Endodermal cell (in vitro differentiated cells): ENCODE measurements around the gene HLF. TPM values are rescaled to one million over a fixed set of nuclear protein-coding genes. Genes with fewer than 3 reads are reported as not detected.

Experiments
- DNase-seq: peaks from one replicate; pipeline ENCODE4 v3.0.0-alpha.2; 2017
- H3K27ac ChIP-seq: 2 replicates; pipeline ENCODE4 v1.5.1; 2013; ENCODE audit warnings: mild to moderate bottlenecking, low read depth, low read length, moderate library complexity
- H3K27me3 ChIP-seq: 2 replicates; pipeline ENCODE4 v1.6.1; 2013; ENCODE audit warnings: mild to moderate bottlenecking, low read length, moderate library complexity; ENCODE audit not compliant: insufficient read depth, control insufficient read depth, poor library complexity, severe bottlenecking
- H3K36me3 ChIP-seq: 2 replicates; pipeline ENCODE4 v1.7.0; 2013; ENCODE audit warnings: mild to moderate bottlenecking, low read length, moderate library complexity; ENCODE audit not compliant: control insufficient read depth, insufficient read depth
- H3K4me1 ChIP-seq: one replicate; pipeline ENCODE4 v1.7.0; 2013; ENCODE audit warnings: low read length; ENCODE audit not compliant: control insufficient read depth, insufficient read depth
- H3K4me3 ChIP-seq: 2 replicates; pipeline ENCODE4 v1.5.1; 2013; ENCODE audit warnings: mild to moderate bottlenecking, low read length, moderate library complexity
- H3K9ac ChIP-seq: 2 replicates; pipeline ENCODE4 v1.6.1; 2013; ENCODE audit warnings: mild to moderate bottlenecking, low read length, moderate library complexity; ENCODE audit not compliant: poor library complexity, severe bottlenecking; ENCODE audit errors: extremely low read depth
- H3K9me3 ChIP-seq: 2 replicates; pipeline ENCODE4 v1.6.1; 2013; ENCODE audit warnings: mild to moderate bottlenecking, low read length, moderate library complexity; ENCODE audit not compliant: control insufficient read depth
- H3K27ac Mint-ChIP-seq: 2 replicates; pipeline ENCODE4 v1.8.0; 2020; ENCODE audit warnings: mixed read lengths
- H3K27me3 Mint-ChIP-seq: 2 replicates; pipeline ENCODE4 v1.8.0; 2021; ENCODE audit warnings: mild to moderate bottlenecking, mixed read lengths; ENCODE audit not compliant: insufficient read depth
- H3K36me3 Mint-ChIP-seq: 2 replicates; pipeline ENCODE4 v1.8.0; 2020; ENCODE audit warnings: low read depth, mixed read lengths
- H3K4me1 Mint-ChIP-seq: 2 replicates; pipeline ENCODE4 v1.8.0; 2020; ENCODE audit warnings: mixed read lengths
- H3K4me3 Mint-ChIP-seq: 2 replicates; pipeline ENCODE4 v1.8.0; 2020; ENCODE audit warnings: mild to moderate bottlenecking, moderate library complexity, mixed read lengths
- H3K9me3 Mint-ChIP-seq: 2 replicates; pipeline ENCODE4 v1.8.0; 2020; ENCODE audit warnings: mild to moderate bottlenecking, mixed read lengths
- WGBS, 2 experiments: methylation state at CpG; one replicate each; pipeline versions ENCODE4 v1.1.5 to v1.1.7; 2013; ENCODE audit warnings: missing lambda C conversion rate in 2 of 2, mixed read lengths in 1 of 2; ENCODE audit not compliant: insufficient coverage in 1 of 2, insufficient read length in 1 of 2; 5-methylcytosine and 5-hydroxymethylcytosine counted together
- total RNA-seq, 2 donors: library from RNA; stranded (reverse); fragmentation: NEBNext Ultra II Directional in 1 of 2; extraction: Animal tissue kit (Norgen Biotek cat#: 25700) in 1 of 2; gene quantifications; 2 replicates in 1 of 2; 3 replicates in 1 of 2; pipeline ENCODE4 v1.2.1, GENCODE V29; 2021
- TF ChIP-seq, protein P1 (sequence below): fragments of 200-600 bp; sonication (generic); conservative IDR thresholded peaks from 2 replicates; pipeline ENCODE4 v1.5.0; 2021; ENCODE audit warnings: antibody characterized with exemption, mild to moderate bottlenecking

Gene HLF
- total RNA-seq, 2 donors from 2014 or later = not detected

DNA sequence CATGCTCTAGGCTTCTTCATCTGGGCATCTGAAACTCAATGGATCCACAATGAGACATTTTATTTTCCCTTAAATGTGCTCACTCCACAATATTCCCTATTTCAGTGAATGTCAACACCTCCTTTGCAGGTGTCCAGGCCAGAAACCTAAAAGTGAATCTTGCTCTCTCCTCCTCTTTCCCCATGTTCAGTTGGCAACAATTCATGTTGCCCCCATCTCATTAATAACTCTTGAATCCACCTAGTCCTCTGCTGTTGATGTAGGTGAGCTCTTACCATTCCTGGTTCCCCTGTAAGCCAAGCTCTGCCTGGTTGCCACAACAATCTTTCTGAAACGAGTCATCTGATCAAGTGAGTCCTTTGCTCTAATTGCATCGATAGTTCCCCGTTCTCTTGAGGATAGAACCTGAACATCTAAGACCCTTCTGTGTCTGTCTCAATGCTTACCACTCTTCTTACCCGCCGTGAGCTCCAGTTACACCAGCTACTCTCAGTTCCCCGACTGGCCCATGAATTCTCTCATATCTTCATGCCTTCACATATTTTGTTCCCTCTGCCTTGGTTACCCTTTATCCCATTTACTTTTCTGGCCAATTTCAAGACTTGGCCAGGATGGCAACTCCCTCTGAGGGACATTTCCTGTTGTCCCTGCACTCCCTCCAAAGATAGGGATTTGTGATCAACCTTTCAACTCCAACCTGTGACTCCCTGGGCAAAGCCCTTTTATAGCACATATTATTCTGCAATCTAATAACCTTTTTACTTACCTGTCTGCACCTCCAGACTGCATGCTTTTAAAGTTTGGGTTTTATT is 35.9 kb downstream of the HLF start:
- Histone ChIP-seq H3K4me3 (no peak overlapping the region), H3K9ac (no peak overlapping the region), H3K4me1 (no peaks in the 10 kb centered on the region), H3K27ac (no peak overlapping the region), H3K9me3 (no peaks in the 10 kb centered on the region), H3K27me3 (no peaks in the 10 kb centered on the region), H3K36me3 (no peaks in the 10 kb centered on the region)
- H3K27me3 Mint-ChIP-seq = no peaks in the 10 kb centered on the region
- DNase-seq = no peak
- H3K4me3 Mint-ChIP-seq = no peak overlapping the region
- no peaks in the 10 kb centered on the region for H3K4me1 Mint-ChIP-seq
- WGBS, 2 experiments = 92 to 93% methylated on average over 6 of the region's 6 CpGs
- TF ChIP-seq, protein P1, sequence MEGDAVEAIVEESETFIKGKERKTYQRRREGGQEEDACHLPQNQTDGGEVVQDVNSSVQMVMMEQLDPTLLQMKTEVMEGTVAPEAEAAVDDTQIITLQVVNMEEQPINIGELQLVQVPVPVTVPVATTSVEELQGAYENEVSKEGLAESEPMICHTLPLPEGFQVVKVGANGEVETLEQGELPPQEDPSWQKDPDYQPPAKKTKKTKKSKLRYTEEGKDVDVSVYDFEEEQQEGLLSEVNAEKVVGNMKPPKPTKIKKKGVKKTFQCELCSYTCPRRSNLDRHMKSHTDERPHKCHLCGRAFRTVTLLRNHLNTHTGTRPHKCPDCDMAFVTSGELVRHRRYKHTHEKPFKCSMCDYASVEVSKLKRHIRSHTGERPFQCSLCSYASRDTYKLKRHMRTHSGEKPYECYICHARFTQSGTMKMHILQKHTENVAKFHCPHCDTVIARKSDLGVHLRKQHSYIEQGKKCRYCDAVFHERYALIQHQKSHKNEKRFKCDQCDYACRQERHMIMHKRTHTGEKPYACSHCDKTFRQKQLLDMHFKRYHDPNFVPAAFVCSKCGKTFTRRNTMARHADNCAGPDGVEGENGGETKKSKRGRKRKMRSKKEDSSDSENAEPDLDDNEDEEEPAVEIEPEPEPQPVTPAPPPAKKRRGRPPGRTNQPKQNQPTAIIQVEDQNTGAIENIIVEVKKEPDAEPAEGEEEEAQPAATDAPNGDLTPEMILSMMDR = no peak
- H3K27ac Mint-ChIP-seq = no peak overlapping the region
- no peaks in the 10 kb centered on the region for H3K9me3 Mint-ChIP-seq
- H3K36me3 Mint-ChIP-seq = no peaks in the 10 kb centered on the region

DNA sequence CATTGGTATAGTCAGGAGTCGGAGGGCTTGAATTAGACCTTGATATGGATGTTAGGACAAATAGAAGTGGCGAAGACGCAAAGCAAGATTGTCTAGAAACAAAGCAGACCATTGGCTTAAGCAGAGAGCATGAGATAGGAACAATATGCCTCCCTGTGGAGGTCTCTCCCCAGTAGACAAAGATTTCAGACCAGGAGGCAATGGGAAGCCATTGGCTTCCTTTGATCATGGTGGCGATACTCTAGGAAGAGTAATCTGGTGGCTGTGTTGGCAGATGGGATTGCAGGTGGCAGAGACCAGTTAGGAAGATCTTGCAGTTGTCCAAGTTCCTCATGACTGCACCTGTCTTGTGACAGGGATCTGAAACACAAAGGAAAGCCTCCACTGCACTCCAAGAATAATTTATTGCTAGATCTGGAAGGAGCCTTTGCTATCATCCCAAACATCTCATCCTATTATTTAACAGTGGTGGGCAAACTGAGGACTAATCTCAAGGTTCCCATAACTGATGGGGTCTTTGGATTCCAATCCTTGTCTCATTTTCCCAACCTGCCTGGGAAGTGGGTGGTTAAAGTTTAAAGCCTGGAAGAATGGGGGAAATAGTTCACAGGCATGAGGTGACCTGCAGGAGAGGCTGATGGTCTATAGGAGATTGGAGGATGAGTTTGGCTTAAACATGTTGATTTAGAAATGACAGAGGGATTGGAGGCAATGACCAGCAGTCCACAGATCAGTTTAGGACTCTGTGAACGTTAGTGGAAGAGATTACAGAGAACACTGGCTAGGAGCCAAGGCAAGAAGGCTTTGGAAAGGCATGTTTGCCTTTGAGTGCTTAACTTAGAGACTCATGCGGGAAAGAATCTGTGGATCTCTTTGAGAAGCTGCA is 37.0 kb downstream of the HLF start:
- Mint-ChIP-seq H3K4me1 (no peaks in the 10 kb centered on the region), H3K4me3 (no peak overlapping the region), H3K36me3 (no peaks in the 10 kb centered on the region), H3K27ac (no peak overlapping the region), H3K9me3 (no peaks in the 10 kb centered on the region), H3K27me3 (no peaks in the 10 kb centered on the region)
- Histone ChIP-seq H3K4me3 (no peak overlapping the region), H3K9me3 (no peaks in the 10 kb centered on the region), H3K27ac (no peak overlapping the region), H3K4me1 (no peaks in the 10 kb centered on the region), H3K9ac (no peak overlapping the region), H3K27me3 (no peaks in the 10 kb centered on the region), H3K36me3 (no peaks in the 10 kb centered on the region)
- TF ChIP-seq, protein P1 = no peak
- DNase-seq = peak; percentile 5
- WGBS, 2 experiments = 84 to 88% methylated on average over 6 of the region's 6 CpGs

DNA sequence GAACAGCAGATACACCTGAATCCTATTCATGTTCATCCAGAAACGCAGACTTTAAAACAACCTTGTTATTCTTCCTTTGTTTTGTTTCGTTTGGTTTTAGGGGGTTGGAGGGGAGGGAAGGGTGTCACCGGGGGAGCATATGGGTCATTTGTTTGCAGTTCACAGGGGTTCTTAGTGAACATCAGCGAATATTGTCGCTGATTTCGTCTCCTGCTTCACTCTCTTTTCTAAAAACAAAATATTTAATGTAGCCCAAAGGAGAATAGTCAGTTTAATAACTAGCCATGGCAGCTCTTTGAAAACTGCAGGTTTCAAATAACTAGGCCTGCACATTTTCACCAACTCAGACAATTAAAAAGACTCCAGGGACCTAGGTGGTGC is 37.6 kb downstream of the HLF start:
- H3K9me3 ChIP-seq = no peaks in the 10 kb centered on the region
- TF ChIP-seq, protein P1 = no peak
- no peaks in the 10 kb centered on the region for H3K4me1 ChIP-seq
- 76 to 80% methylated on average over 1 to 6 of the region's 6 CpGs for WGBS, 2 experiments
- H3K36me3 ChIP-seq = no peaks in the 10 kb centered on the region
- no peak overlapping the region for H3K27ac ChIP-seq
- no peaks in the 10 kb centered on the region for H3K27me3 ChIP-seq
- DNase-seq = no peak
- Mint-ChIP-seq H3K36me3 (no peaks in the 10 kb centered on the region), H3K27ac (no peak overlapping the region), H3K27me3 (no peaks in the 10 kb centered on the region), H3K4me3 (no peak overlapping the region), H3K4me1 (no peaks in the 10 kb centered on the region), H3K9me3 (no peaks in the 10 kb centered on the region)
- H3K9ac ChIP-seq = no peak overlapping the region
- H3K4me3 ChIP-seq = no peak overlapping the region
